Esophagus squamous epithelium (tissue), 5 donors: ENCODE data around the gene ALDH16A1. TPM values are rescaled to one million over a fixed set of nuclear protein-coding genes. Genes with fewer than 3 reads are reported as not detected.
A peak's percentile ranks its signal among the peaks of the same experiment; 100 is the strongest.

Experiments used
- DNase-seq: peaks from one replicate; lab custom pipeline; 2025; lab: John Stamatoyannopoulos, UW
- H3K27ac ChIP-seq, 4 donors: fragments of 200-600 bp; sonication (generic); one replicate each; pipeline ENCODE4 v1.5.1; 2016 to 2019; ENCODE audit warnings: mild to moderate bottlenecking in 1 of 4
- H3K27me3 ChIP-seq, 4 donors: fragments of 200-600 bp; sonication (generic); 1 replicate in 3 of 4; 2 replicates in 1 of 4; pipeline versions ENCODE4 v1.5.1 to v1.6.0; 2017 to 2021; ENCODE audit warnings: antibody characterized with exemption in 1 of 4
- H3K36me3 ChIP-seq, 3 donors: fragments of 200-600 bp; sonication (generic); one replicate each; pipeline ENCODE4 v1.5.1; 2016 to 2019
- H3K4me1 ChIP-seq, 3 donors: fragments of 200-600 bp; sonication (generic); one replicate each; pipeline ENCODE4 v1.5.1; 2017 to 2019
- H3K4me3 ChIP-seq, 4 donors: fragments of 200-600 bp; sonication (generic); 1 replicate in 3 of 4; 2 replicates in 1 of 4; pipeline ENCODE4 v1.5.1; 2016 to 2019; ENCODE audit warnings: mild to moderate bottlenecking in 2 of 4, moderate library complexity in 1 of 4
- H3K9me3 ChIP-seq, 3 donors: fragments of 200-600 bp; sonication (generic); one replicate each; pipeline ENCODE4 v1.5.1; 2016 to 2019
- CTCF ChIP-seq, 6 experiments: fragments of 450-650 bp in 4 of 6; fragments of 200-600 bp in 2 of 6; sonication (generic) in 2 of 6; IDR thresholded peaks; one replicate each; pipeline ENCODE4 v1.5.1; 2016 to 2019; ENCODE audit warnings: antibody characterized with exemption in 6 of 6, mild to moderate bottlenecking in 4 of 6, moderate library complexity in 4 of 6
- POLR2A ChIP-seq, 4 donors: fragments of 450-650 bp; IDR thresholded peaks; one replicate each; pipeline ENCODE4 v1.6.1; 2017; ENCODE audit warnings: antibody characterized with exemption in 4 of 4, mild to moderate bottlenecking in 4 of 4, moderate library complexity in 3 of 4
- WGBS, 2 donors: methylation state at CpG; one replicate each; pipeline ENCODE4 v1.1.5; 2018; 5-methylcytosine and 5-hydroxymethylcytosine counted together
- intact Hi-C: fragments of 100-400 bp; cut with DNase I; formaldehyde crosslinking; loops from one replicate; pipeline ENCODE4 v1.15.0; 2022
- small RNA-seq, 4 donors: library from RNA; depleted of rRNA; stranded (forward); fragments of <200 nt; gene quantifications; one replicate each; pipeline ENCODE3, GENCODE V24; 2016
- total RNA-seq, 4 donors: library from RNA; depleted of rRNA; stranded (reverse); fragments of >200 nt; gene quantifications; one replicate each; pipeline ENCODE4 v1.1.0, GENCODE V29; 2016
- donor health status: DM: yes; HTN: yes; CAD: no.

ALDH16A1 gene
- total RNA-seq, 4 donors from 2014 or later, result 35.9 to 56.5 (median 39.0) TPM

- no peaks in the 10 kb centered on the region for H3K27me3 ChIP-seq
- no peak for TF ChIP-seq POLR2A (IDR thresholded peaks at IDR 0.05)
- no peak for TF ChIP-seq CTCF (IDR thresholded peaks at IDR 0.05)
- no peak overlapping the region for H3K4me3 ChIP-seq
- intact Hi-C loops, result no loop called here
- H3K27ac ChIP-seq, result peak overlapping the region in 3 of 4 donors; percentile 13 to 70 (median 46)
- no peaks in the 10 kb centered on the region for H3K9me3 ChIP-seq
- peaks cover 0 to 19% (median 0%) of the 10 kb centered on the region in 3 donors for H3K36me3 ChIP-seq
- peaks cover 19 to 51% (median 20%) of the 10 kb centered on the region in 3 donors for H3K4me1 ChIP-seq
- no peak for DNase-seq
- WGBS, 2 donors, result 67 to 71% methylated on average over 3 to 4 of the region's 4 CpGs
Measured at GRCh38 chr19:49515767-49516166, 62.7 kb downstream of the ALDH16A1 start.

- DNase-seq, result no peak
- H3K27ac ChIP-seq, result no peak overlapping the region
- intact Hi-C loops, result no loop called here
- 92 to 100% methylated on average over 3 of the region's 3 CpGs for WGBS, 2 donors
- no peak for TF ChIP-seq POLR2A (IDR thresholded peaks at IDR 0.05)
- no peak for TF ChIP-seq CTCF (IDR thresholded peaks at IDR 0.05)
- peaks cover 8 to 29% (median 9%) of the 10 kb centered on the region in 3 donors for H3K4me1 ChIP-seq
- H3K9me3 ChIP-seq, result no peaks in the 10 kb centered on the region
- H3K27me3 ChIP-seq, result no peaks in the 10 kb centered on the region
- no peak overlapping the region for H3K4me3 ChIP-seq
- H3K36me3 ChIP-seq, result peaks cover 0 to 29% (median 0%) of the 10 kb centered on the region in 3 donors
Measured at GRCh38 chr19:49518033-49518432, 65.0 kb downstream of the ALDH16A1 start.

Small RNAs within 50 kb of the gene (small RNA-seq; reads per million reads assigned to genes)
- gene COX6CP7, result 0 reads per million in 4 donors
- gene MIR150, result 22.5 to 60.3 (median 43.4) reads per million in 4 donors
- 0 reads per million in 4 donors for gene SNORD32A
- 0 reads per million in 4 donors for gene SNORD33
- gene SNORD34, result 0 reads per million in 4 donors
- 0 reads per million in 4 donors for gene SNORD35A
- 0 reads per million in 4 donors for gene SNORD35B

Other genes starting within 250 kb of the ALDH16A1 start
- 1 to 10 TPM in 1 of 4 donors, under 1 TPM in 2, not detected in 1; 0.13 to 1.5 (median 0.56) TPM for gene SLC6A16, start 128.0 kb upstream of the ALDH16A1 start, total RNA-seq
- 10 to 100 TPM in 1 of 4 donors, 1 to 10 TPM in 3; 3.1 to 21.4 (median 5.3) TPM for gene CD37, start 117.8 kb upstream of the ALDH16A1 start, total RNA-seq
- gene TEAD2, start 90.8 kb upstream of the ALDH16A1 start, total RNA-seq, result 10 to 100 TPM in 2 of 4 donors, 1 to 10 TPM in 2; 3.8 to 12.4 (median 8.2) TPM
- not detected for gene DKKL1, start 89.3 kb upstream of the ALDH16A1 start, total RNA-seq
- gene KASH5, start 65.0 kb upstream of the ALDH16A1 start, total RNA-seq, result not detected
- not detected for gene PTH2, start 29.8 kb upstream of the ALDH16A1 start, total RNA-seq
- gene GFY, start 27.8 kb upstream of the ALDH16A1 start, total RNA-seq, result not detected
- gene SLC17A7, start 11.7 kb upstream of the ALDH16A1 start, total RNA-seq, result 1 to 10 TPM in 1 of 4 donors, under 1 TPM in 3; 0.13 to 1.5 (median 0.40) TPM
- gene PIH1D1, start 1.4 kb upstream of the ALDH16A1 start, total RNA-seq, result 10 to 100 TPM; 54.4 to 91.2 (median 67.2) TPM
- gene FLT3LG, start 21.0 kb downstream of the ALDH16A1 start, total RNA-seq, result 1 to 10 TPM in 3 of 4 donors, under 1 TPM in 1; 0.75 to 4.2 (median 2.7) TPM
- 1,000 to 10,000 TPM; 1,642 to 4,119 (median 2,165) TPM for gene RPL13A, start 34.4 kb downstream of the ALDH16A1 start, total RNA-seq
- gene RPS11, start 43.2 kb downstream of the ALDH16A1 start, total RNA-seq, result 1,000 to 10,000 TPM; 2,317 to 5,784 (median 3,336) TPM
- 100 to 1,000 TPM in 1 of 4 donors, 10 to 100 TPM in 3; 18.0 to 129 (median 60.0) TPM for gene FCGRT, start 59.4 kb downstream of the ALDH16A1 start, total RNA-seq
- gene RCN3, start 74.8 kb downstream of the ALDH16A1 start, total RNA-seq, result 1 to 10 TPM; 1.0 to 7.2 (median 2.3) TPM
- 10 to 100 TPM; 37.8 to 50.7 (median 40.2) TPM for gene NOSIP, start 127.3 kb downstream of the ALDH16A1 start, total RNA-seq
- 10 to 100 TPM in 1 of 4 donors, 1 to 10 TPM in 3; 7.7 to 19.8 (median 8.8) TPM for gene PRRG2, start 128.1 kb downstream of the ALDH16A1 start, total RNA-seq
- gene PRR12, start 138.0 kb downstream of the ALDH16A1 start, total RNA-seq, result 10 to 100 TPM in 1 of 4 donors, 1 to 10 TPM in 3; 4.5 to 11.9 (median 7.7) TPM
- 10 to 100 TPM in 3 of 4 donors, 1 to 10 TPM in 1; 6.3 to 40.8 (median 12.8) TPM for gene RRAS, start 186.9 kb downstream of the ALDH16A1 start, total RNA-seq
- gene SCAF1, start 189.0 kb downstream of the ALDH16A1 start, total RNA-seq, result 10 to 100 TPM; 11.0 to 24.8 (median 15.2) TPM
- gene IRF3, start 212.6 kb downstream of the ALDH16A1 start, total RNA-seq, result 10 to 100 TPM; 33.5 to 69.1 (median 49.4) TPM
- 10 to 100 TPM in 1 of 4 donors, 1 to 10 TPM in 3; 4.4 to 12.9 (median 5.8) TPM for gene BCL2L12, start 212.7 kb downstream of the ALDH16A1 start, total RNA-seq
- 100 to 1,000 TPM in 3 of 4 donors, 10 to 100 TPM in 1; 86.1 to 206 (median 182) TPM for gene PRMT1, start 224.0 kb downstream of the ALDH16A1 start, total RNA-seq
- gene ADM5, start 236.4 kb downstream of the ALDH16A1 start, total RNA-seq, result 1 to 10 TPM in 3 of 4 donors, under 1 TPM in 1; 0.91 to 2.8 (median 1.8) TPM
- 1 to 10 TPM in 2 of 4 donors, under 1 TPM in 2; 0.48 to 4.8 (median 1.1) TPM for gene CPT1C, start 237.9 kb downstream of the ALDH16A1 start, total RNA-seq